ENCODE data around the gene PLEKHM2. TPM values are rescaled to one million over a fixed set of nuclear protein-coding genes. Genes with fewer than 3 reads are reported as not detected.

Gene PLEKHM2
- total RNA-seq, 1 experiment from 2014 or later = 45.9 TPM

DNA sequence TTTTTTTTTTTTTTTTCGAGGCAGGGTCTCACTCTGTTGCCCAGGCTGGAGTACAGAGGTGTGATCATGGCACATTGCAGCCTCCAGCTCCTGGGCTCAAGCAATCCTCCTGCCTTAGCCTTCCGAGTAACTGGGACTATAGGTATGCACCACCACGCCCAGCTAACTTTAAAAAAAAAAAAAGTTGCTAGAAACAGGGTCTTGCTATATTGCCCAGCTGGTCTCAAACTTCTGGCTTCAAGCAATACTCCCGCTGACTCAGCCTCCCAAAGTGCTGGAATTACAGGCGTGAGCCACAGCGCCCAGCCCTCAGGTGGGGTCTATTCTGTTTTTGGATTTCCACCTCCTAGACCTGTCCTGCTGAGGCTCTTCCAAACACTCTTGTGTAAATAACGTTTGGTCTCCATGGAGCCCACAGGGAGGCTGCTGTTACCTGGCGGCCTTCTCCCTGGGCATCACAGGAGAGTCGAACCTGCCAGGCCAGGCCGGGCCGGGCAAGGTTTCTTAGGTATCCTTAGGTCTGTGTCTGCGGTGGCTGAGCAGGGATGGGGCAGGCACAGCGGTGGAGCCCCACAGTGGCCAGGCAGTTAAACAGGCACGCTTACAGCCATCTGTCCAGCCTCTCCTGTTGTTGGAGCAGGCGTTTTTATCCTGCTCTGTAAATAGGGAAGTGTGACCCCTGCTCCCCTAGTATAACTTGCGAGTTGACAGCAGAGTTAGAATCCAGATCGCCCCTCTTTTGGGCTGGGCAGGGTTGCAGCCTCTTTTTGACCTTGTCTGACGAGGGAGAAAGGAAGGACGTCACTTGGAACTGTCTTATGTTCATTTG lies 18.8 kb downstream of the PLEKHM2 start:
- Mint-ChIP-seq H3K27me3 (ENCODE audit: low read depth) (no peaks in the 10 kb centered on the region), H3K4me1 (peaks cover 3% of the 10 kb centered on the region in 2 experiments; a peak in 2 of 4 replicates), H3K36me3 (ENCODE audit: insufficient read depth in 1 of 3, low read depth in 3 of 3) (peaks cover 6 to 17% (median 14%) of the 10 kb centered on the region in 3 experiments), H3K4me3 (no peak overlapping the region), H3K9me3 (no peaks in the 10 kb centered on the region), H3K27ac (peak overlapping the region; percentile 4 to 88 (median 8); a peak in 4 of 7 replicates)
- Histone ChIP-seq H3K23me2 (ENCODE audit: insufficient read length, low read depth, low read length, poor library complexity, severe bottlenecking) (no peaks in the 10 kb centered on the region), H3K4me1 (ENCODE audit: insufficient read depth, low read length) (no peaks in the 10 kb centered on the region; the same call in 1 of the 2 replicates), H4K91ac (ENCODE audit: insufficient read length, low read depth, low read length) (no peak overlapping the region), H3K14ac (ENCODE audit: insufficient read depth, low read length) (no peak overlapping the region; the same call in 1 of the 2 replicates), H3K4ac (ENCODE audit: low read depth, low read length) (no peak overlapping the region), H3K27ac (ENCODE audit: insufficient read length, low read depth, low read length) (no peak overlapping the region), H2BK20ac (ENCODE audit: low read depth, low read length, poor library complexity, severe bottlenecking) (no peak overlapping the region), H3K56ac (ENCODE audit: insufficient read length, low read depth, low read length) (no peak overlapping the region), H2BK5ac (ENCODE audit: insufficient read length, low read length) (no peak overlapping the region), H4K8ac (replicated peaks; ENCODE audit: insufficient read length, low read depth, low read length) (no peak overlapping the region), H2BK12ac (ENCODE audit: insufficient read length, low read depth, low read length) (no peak overlapping the region), H4K5ac (ENCODE audit: insufficient read length, low read depth, low read length) (no peak overlapping the region), H3K9ac (ENCODE audit: extremely low read depth, insufficient read length, low read length) (no peak overlapping the region), H3K27me3 (ENCODE audit: insufficient read depth, low read length) (no peaks in the 10 kb centered on the region), H2BK120ac (ENCODE audit: low read depth, low read length, poor library complexity, severe bottlenecking) (no peak overlapping the region), H2BK15ac (ENCODE audit: low read depth, low read length) (peak overlapping the region; percentile 65; the same call in 1 of the 2 replicates), H2AK5ac (ENCODE audit: insufficient read length, low read length) (no peak overlapping the region), H4K20me1 (ENCODE audit: control insufficient read depth, insufficient read depth, insufficient read length) (no peaks in the 10 kb centered on the region), H3K18ac (ENCODE audit: insufficient read length, low read depth, low read length) (no peak overlapping the region), H3K23ac (ENCODE audit: insufficient read length, low read depth, low read length) (no peak overlapping the region), H3K79me1 (ENCODE audit: insufficient read depth, low read depth, low read length, poor library complexity, severe bottlenecking) (no peaks in the 10 kb centered on the region), H3K9me3 (ENCODE audit: control insufficient read depth, low read depth, low read length) (no peaks in the 10 kb centered on the region), H2AFZ (ENCODE audit: low read length) (no peak overlapping the region), H3T11ph (ENCODE audit: low read length) (no peak overlapping the region), H3K79me2 (ENCODE audit: insufficient read depth, low read length) (no peaks in the 10 kb centered on the region; the same call in 1 of the 2 replicates), H3K4me2 (ENCODE audit: insufficient read depth, insufficient read length, low read length) (no peak overlapping the region)
- DNase-seq = peak; percentile 61
- no CpG with 5 or more reads among the region's 19 CpGs for WGBS (ENCODE audit: extremely low coverage, insufficient read length, low lambda C conversion rate)
- TF ChIP-seq, protein P1, sequence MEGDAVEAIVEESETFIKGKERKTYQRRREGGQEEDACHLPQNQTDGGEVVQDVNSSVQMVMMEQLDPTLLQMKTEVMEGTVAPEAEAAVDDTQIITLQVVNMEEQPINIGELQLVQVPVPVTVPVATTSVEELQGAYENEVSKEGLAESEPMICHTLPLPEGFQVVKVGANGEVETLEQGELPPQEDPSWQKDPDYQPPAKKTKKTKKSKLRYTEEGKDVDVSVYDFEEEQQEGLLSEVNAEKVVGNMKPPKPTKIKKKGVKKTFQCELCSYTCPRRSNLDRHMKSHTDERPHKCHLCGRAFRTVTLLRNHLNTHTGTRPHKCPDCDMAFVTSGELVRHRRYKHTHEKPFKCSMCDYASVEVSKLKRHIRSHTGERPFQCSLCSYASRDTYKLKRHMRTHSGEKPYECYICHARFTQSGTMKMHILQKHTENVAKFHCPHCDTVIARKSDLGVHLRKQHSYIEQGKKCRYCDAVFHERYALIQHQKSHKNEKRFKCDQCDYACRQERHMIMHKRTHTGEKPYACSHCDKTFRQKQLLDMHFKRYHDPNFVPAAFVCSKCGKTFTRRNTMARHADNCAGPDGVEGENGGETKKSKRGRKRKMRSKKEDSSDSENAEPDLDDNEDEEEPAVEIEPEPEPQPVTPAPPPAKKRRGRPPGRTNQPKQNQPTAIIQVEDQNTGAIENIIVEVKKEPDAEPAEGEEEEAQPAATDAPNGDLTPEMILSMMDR (conservative IDR thresholded peaks at IDR 0.05) = peak; percentile 44
